HCT116 (cell line): ENCODE results near the gene GRAMD2A.

ENCODE experiments used
- MAX ChIP-seq: IDR thresholded peaks from 2 replicates; pipeline ENCODE4 v1.6.1; 2012
- POLR2A ChIP-seq: IDR thresholded peaks from 2 replicates; pipeline ENCODE4 v1.7.0; 2011; ENCODE audit warnings: borderline replicate concordance; ENCODE audit not compliant: insufficient read depth, insufficient read length; ENCODE audit errors: extremely low read depth
- REST ChIP-seq: IDR thresholded peaks from 2 replicates; pipeline ENCODE4 v1.6.1; 2012; ENCODE audit warnings: low read depth

- TF ChIP-seq POLR2A (no peak), REST (no peak), MAX (no peak)
Measured at GRCh38 chr15:72141171-72142084, 56.2 kb downstream of the GRAMD2A start.
